ENCODE data around the gene CHN1. TPM values are rescaled to one million over a fixed set of nuclear protein-coding genes. Genes with fewer than 3 reads are reported as not detected.

CHN1 gene
- total RNA-seq, 2 experiments from 2014 or later, result 0.62 to 1.2 TPM

- Mint-ChIP-seq H3K4me1 (no peaks in the 10 kb centered on the region), H3K4me3 (no peak overlapping the region), H3K9me3 (no peaks in the 10 kb centered on the region), H3K36me3 (ENCODE audit: low read depth) (no peaks in the 10 kb centered on the region), H3K27me3 (peaks cover 5% of the 10 kb centered on the region), H3K27ac (no peak overlapping the region)
- DNase-seq, result no peak
- CTCF ChIA-PET, result no interaction called here
- POLR2A ChIA-PET, result no interaction called here
Observed at GRCh38 chr2:174800436-174801205, 204.6 kb downstream of the CHN1 start.

- H3K27me3 Mint-ChIP-seq, result no peaks in the 10 kb centered on the region
- no peaks in the 10 kb centered on the region for H3K36me3 Mint-ChIP-seq (ENCODE audit: low read depth)
- peaks cover 6% of the 10 kb centered on the region for H3K4me1 Mint-ChIP-seq
- ChIA-PET POLR2A (no interaction called here), CTCF (interaction anchor here (1.2 kb wide), 1 partner anchor 10 kb away, joined by 4 read pairs; no protein-coding TSS in a partner anchor)
- H3K4me3 Mint-ChIP-seq, result no peak overlapping the region
- DNase-seq, result no peak
- no peak overlapping the region for H3K27ac Mint-ChIP-seq
- H3K9me3 Mint-ChIP-seq, result no peaks in the 10 kb centered on the region
Observed at GRCh38 chr2:174798801-174799200, 206.4 kb downstream of the CHN1 start.

GRCh38 chr2:174797781-174798276 is 207.4 kb downstream of the CHN1 start:
- Mint-ChIP-seq H3K36me3 (ENCODE audit: low read depth) (no peaks in the 10 kb centered on the region), H3K4me1 (peaks cover 6% of the 10 kb centered on the region), H3K27ac (no peak overlapping the region), H3K9me3 (no peaks in the 10 kb centered on the region), H3K4me3 (no peak overlapping the region), H3K27me3 (no peaks in the 10 kb centered on the region)
- CTCF ChIA-PET, result no interaction called here
- DNase-seq, result no peak
- POLR2A ChIA-PET, result no interaction called here

GRCh38 chr2:174796319-174796771 is 208.8 kb downstream of the CHN1 start:
- POLR2A ChIA-PET, result no interaction called here
- H3K36me3 Mint-ChIP-seq (ENCODE audit: low read depth), result no peaks in the 10 kb centered on the region
- CTCF ChIA-PET, result interaction anchor here (0.6 to 1.7 kb wide), 4 partner anchors 10 to 858 kb away, joined by 3 to 5 read pairs (median 4); no protein-coding TSS in a partner anchor
- no peaks in the 10 kb centered on the region for H3K9me3 Mint-ChIP-seq
- no peak for DNase-seq
- no peaks in the 10 kb centered on the region for H3K27me3 Mint-ChIP-seq
- H3K27ac Mint-ChIP-seq, result no peak overlapping the region
- no peak overlapping the region for H3K4me3 Mint-ChIP-seq
- peaks cover 6% of the 10 kb centered on the region for H3K4me1 Mint-ChIP-seq

- no peak overlapping the region for H3K4me3 Mint-ChIP-seq
- H3K9me3 Mint-ChIP-seq, result no peaks in the 10 kb centered on the region
- H3K36me3 Mint-ChIP-seq (ENCODE audit: low read depth), result no peaks in the 10 kb centered on the region
- H3K27ac Mint-ChIP-seq, result no peak overlapping the region
- no peak for DNase-seq
- ChIA-PET CTCF (interaction anchor here (0.5 to 2.4 kb wide), 8 partner anchors 13 to 496 kb away, joined by 3 to 12 read pairs (median 3); no protein-coding TSS in a partner anchor), POLR2A (no interaction called here)
- no peaks in the 10 kb centered on the region for H3K27me3 Mint-ChIP-seq
- peaks cover 6% of the 10 kb centered on the region for H3K4me1 Mint-ChIP-seq
Observed at GRCh38 chr2:174794851-174795374, 210.3 kb downstream of the CHN1 start.

GRCh38 chr2:174792309-174793025 is 212.7 kb downstream of the CHN1 start:
- Mint-ChIP-seq H3K4me3 (no peak overlapping the region), H3K9me3 (no peaks in the 10 kb centered on the region), H3K36me3 (ENCODE audit: low read depth) (no peaks in the 10 kb centered on the region), H3K27ac (no peak overlapping the region), H3K4me1 (peaks cover 16% of the 10 kb centered on the region), H3K27me3 (no peaks in the 10 kb centered on the region)
- POLR2A ChIA-PET, result no interaction called here
- CTCF ChIA-PET, result interaction anchor here (1.2 to 2.0 kb wide), 4 partner anchors 11 to 30 kb away, joined by 3 to 6 read pairs (median 3); no protein-coding TSS in a partner anchor
- no peak for DNase-seq

GRCh38 chr2:174791746-174792280 is 213.4 kb downstream of the CHN1 start:
- Mint-ChIP-seq H3K27ac (no peak overlapping the region), H3K4me1 (peaks cover 18% of the 10 kb centered on the region), H3K4me3 (no peak overlapping the region), H3K27me3 (no peaks in the 10 kb centered on the region), H3K9me3 (no peaks in the 10 kb centered on the region), H3K36me3 (ENCODE audit: low read depth) (no peaks in the 10 kb centered on the region)
- POLR2A ChIA-PET, result no interaction called here
- CTCF ChIA-PET, result interaction anchor here (1.2 to 2.0 kb wide), 4 partner anchors 11 to 29 kb away, joined by 3 to 6 read pairs (median 3); no protein-coding TSS in a partner anchor
- no peak for DNase-seq

GRCh38 chr2:174791020-174791419 is 214.2 kb downstream of the CHN1 start:
- Mint-ChIP-seq H3K27me3 (no peaks in the 10 kb centered on the region), H3K4me3 (no peak overlapping the region), H3K27ac (no peak overlapping the region), H3K4me1 (peaks cover 18% of the 10 kb centered on the region), H3K36me3 (ENCODE audit: low read depth) (no peaks in the 10 kb centered on the region), H3K9me3 (no peaks in the 10 kb centered on the region)
- ChIA-PET CTCF (interaction anchor here (2.0 kb wide), 1 partner anchor 18 kb away, joined by 6 read pairs; no protein-coding TSS in a partner anchor), POLR2A (interaction anchor here (0.8 kb wide), 1 partner anchor 111 kb away, joined by 6 read pairs; no protein-coding TSS in a partner anchor)
- DNase-seq, result no peak

- Mint-ChIP-seq H3K36me3 (ENCODE audit: low read depth) (no peaks in the 10 kb centered on the region), H3K9me3 (no peaks in the 10 kb centered on the region), H3K4me3 (no peak overlapping the region), H3K4me1 (peaks cover 12% of the 10 kb centered on the region), H3K27ac (no peak overlapping the region), H3K27me3 (no peaks in the 10 kb centered on the region)
- POLR2A ChIA-PET, result no interaction called here
- no peak for DNase-seq
- CTCF ChIA-PET, result interaction anchor here (1.0 to 1.2 kb wide), 3 partner anchors 10 to 40 kb away, joined by 3 to 4 read pairs (median 3); no protein-coding TSS in a partner anchor
Observed at GRCh38 chr2:174789001-174789400, 216.2 kb downstream of the CHN1 start.

GRCh38 chr2:174788291-174788929 is 216.8 kb downstream of the CHN1 start:
- CTCF ChIA-PET, result interaction anchor here (1.0 to 1.2 kb wide), 3 partner anchors 11 to 39 kb away, joined by 3 to 4 read pairs (median 3); no protein-coding TSS in a partner anchor
- no peaks in the 10 kb centered on the region for H3K9me3 Mint-ChIP-seq
- no peak for DNase-seq
- H3K27me3 Mint-ChIP-seq, result no peaks in the 10 kb centered on the region
- POLR2A ChIA-PET, result no interaction called here
- no peaks in the 10 kb centered on the region for H3K36me3 Mint-ChIP-seq (ENCODE audit: low read depth)
- H3K4me3 Mint-ChIP-seq, result no peak overlapping the region
- H3K4me1 Mint-ChIP-seq, result peaks cover 12% of the 10 kb centered on the region
- peak overlapping the region; percentile 65 for H3K27ac Mint-ChIP-seq

- no peak for DNase-seq
- POLR2A ChIA-PET, result no interaction called here
- H3K9me3 Mint-ChIP-seq, result no peaks in the 10 kb centered on the region
- no peaks in the 10 kb centered on the region for H3K36me3 Mint-ChIP-seq (ENCODE audit: low read depth)
- CTCF ChIA-PET, result no interaction called here
- no peak overlapping the region for H3K27ac Mint-ChIP-seq
- H3K4me3 Mint-ChIP-seq, result no peak overlapping the region
- no peaks in the 10 kb centered on the region for H3K27me3 Mint-ChIP-seq
- H3K4me1 Mint-ChIP-seq, result peaks cover 12% of the 10 kb centered on the region
Observed at GRCh38 chr2:174787487-174788205, 217.5 kb downstream of the CHN1 start.

Data from activated CD4-positive, alpha-beta T cell treated with anti-CD3 and anti-CD28 coated beads, Interleukin-2, amount 10 ng/mL, durations not matched to agents 7 days and 5 days (primary cell).